ENCODE data around the gene SPINDOC. TPM values are rescaled to one million over a fixed set of nuclear protein-coding genes. Genes with fewer than 3 reads are reported as not detected.

The SPINDOC gene
- total RNA-seq, 1 donor from 2014 or later = 50.9 TPM

- DNase-seq (ENCODE audit: low read depth) = no peak
- TF ChIP-seq CTCF (conservative IDR thresholded peaks at IDR 0.05; ENCODE audit: low read depth, low read length) = no peak
- no peak overlapping the region for H3K4me3 ChIP-seq (ENCODE audit: low read depth, low read length)
Observed at GRCh38 chr11:63844836-63845235, 31.6 kb downstream of the SPINDOC start.

GRCh38 chr11:63845303-63845702 is 32.0 kb downstream of the SPINDOC start:
- no peak for DNase-seq (ENCODE audit: low read depth)
- no peak overlapping the region for H3K4me3 ChIP-seq (ENCODE audit: low read depth, low read length)
- no peak for TF ChIP-seq CTCF (conservative IDR thresholded peaks at IDR 0.05; ENCODE audit: low read depth, low read length)

GRCh38 chr11:63845911-63846310 is 32.7 kb downstream of the SPINDOC start:
- TF ChIP-seq CTCF (conservative IDR thresholded peaks at IDR 0.05; ENCODE audit: low read depth, low read length) = no peak
- DNase-seq (ENCODE audit: low read depth) = no peak

GRCh38 chr11:63846897-63847296 is 33.6 kb downstream of the SPINDOC start:
- DNase-seq (ENCODE audit: low read depth) = no peak
- H3K4me3 ChIP-seq (ENCODE audit: low read depth, low read length) = no peak overlapping the region
- TF ChIP-seq CTCF (conservative IDR thresholded peaks at IDR 0.05; ENCODE audit: low read depth, low read length) = no peak

More at GRCh38 chr11:63845911-63846310, 32.7 kb downstream of the SPINDOC start:
- H3K4me3 ChIP-seq (ENCODE audit: low read depth, low read length) = no peak overlapping the region

GRCh38 chr11:63847363-63847762 is 34.1 kb downstream of the SPINDOC start:
- no peak overlapping the region for H3K4me3 ChIP-seq (ENCODE audit: low read depth, low read length)
- no peak for DNase-seq (ENCODE audit: low read depth)
- TF ChIP-seq CTCF (conservative IDR thresholded peaks at IDR 0.05; ENCODE audit: low read depth, low read length) = no peak

- no peak for DNase-seq (ENCODE audit: low read depth)
- no peak for TF ChIP-seq CTCF (conservative IDR thresholded peaks at IDR 0.05; ENCODE audit: low read depth, low read length)
- no peak overlapping the region for H3K4me3 ChIP-seq (ENCODE audit: low read depth, low read length)
Observed at GRCh38 chr11:63849691-63850090, 36.4 kb downstream of the SPINDOC start.

GRCh38 chr11:63850920-63851319 is 37.7 kb downstream of the SPINDOC start:
- no peak for DNase-seq (ENCODE audit: low read depth)
- TF ChIP-seq CTCF (conservative IDR thresholded peaks at IDR 0.05; ENCODE audit: low read depth, low read length) = no peak
- H3K4me3 ChIP-seq (ENCODE audit: low read depth, low read length) = no peak overlapping the region
